ENCODE measurements around the gene DNAH9. TPM values are rescaled to one million over a fixed set of nuclear protein-coding genes. Genes with fewer than 3 reads are reported as not detected.

Gene DNAH9
- total and polyA plus RNA-seq, 2 of the 8 experiments (the other 6 are each of a cell fraction or from before 2014, with no cell fraction given), result 0.21 to 0.86 TPM

GRCh38 chr17:11641521-11642275, 43.4 kb downstream of the DNAH9 start (continued):
- no peak for TF ChIP-seq NANOG (IDR thresholded peaks at IDR 0.05; ENCODE audit: insufficient read depth, low read depth, low read length, poor library complexity, severe bottlenecking)
- no peak for TF ChIP-seq FOSL1 (IDR thresholded peaks at IDR 0.05; ENCODE audit: insufficient read depth, low read depth, low read length)
- no peak for TF ChIP-seq KDM5A (IDR thresholded peaks at IDR 0.05; ENCODE audit: low read length)
- TF ChIP-seq MAFK (IDR thresholded peaks at IDR 0.05; ENCODE audit: low read depth, low read length), result no peak
- no peak for TF ChIP-seq CBX5 (IDR thresholded peaks at IDR 0.05; ENCODE audit: low read depth, low read length)

All from H1 (cell line).